A549 treated with CpdA at 1 μM for 4 hours (cell line): ENCODE results near the gene FBXO27. TPM values are rescaled to one million over a fixed set of nuclear protein-coding genes. Genes with fewer than 3 reads are reported as not detected.

Experiments used
- total RNA-seq: library from RNA; stranded (reverse); fragments of 200-300 nt; extraction: Qiagen RNA extraction; gene quantifications from 5 replicates; pipeline ENCODE4 v1.2.3, GENCODE V29; 2022; ENCODE audit warnings: low read depth

The FBXO27 gene, protein sequence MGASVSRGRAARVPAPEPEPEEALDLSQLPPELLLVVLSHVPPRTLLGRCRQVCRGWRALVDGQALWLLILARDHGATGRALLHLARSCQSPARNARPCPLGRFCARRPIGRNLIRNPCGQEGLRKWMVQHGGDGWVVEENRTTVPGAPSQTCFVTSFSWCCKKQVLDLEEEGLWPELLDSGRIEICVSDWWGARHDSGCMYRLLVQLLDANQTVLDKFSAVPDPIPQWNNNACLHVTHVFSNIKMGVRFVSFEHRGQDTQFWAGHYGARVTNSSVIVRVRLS
- 5.0 to 8.3 TPM (median 7.5 TPM) in 5 replicates for total RNA-seq

GRCh38 chr19:39032063-39032918 is at the start of gene FBXO27:
FBXO27 (minus strand) TSS chr19:39032549; CDS start chr19:39032227, 322 bp downstream.

GRCh38 chr19:38975214-38975860 is 57.0 kb downstream of the FBXO27 start, which contains the start of gene FBXO17:
FBXO17 (minus strand) TSS chr19:38975742; CDS start chr19:38950319, 25,423 bp downstream.

Other genes with a start within 250 kb of the FBXO27 start
- gene LGALS7B, start 243.3 kb downstream of the FBXO27 start, total RNA-seq, result 0.37 to 0.65 TPM (median 0.56 TPM) in 3 of 5 replicates, not detected in the others
- gene LGALS4, start 219.6 kb downstream of the FBXO27 start, total RNA-seq, result 0.50 to 1.1 TPM (median 0.72 TPM) in 5 replicates
- 286 to 383 TPM (median 290 TPM) in 5 replicates for gene ECH1, start 200.8 kb downstream of the FBXO27 start, total RNA-seq
- 350 to 371 TPM (median 363 TPM) in 5 replicates for gene HNRNPL, start 182.6 kb downstream of the FBXO27 start, total RNA-seq
- 2.6 to 3.6 TPM (median 2.8 TPM) in 5 replicates for gene RINL, start 154.3 kb downstream of the FBXO27 start, total RNA-seq
- 34.8 to 39.9 TPM (median 36.1 TPM) in 5 replicates for gene SIRT2, start 132.9 kb downstream of the FBXO27 start, total RNA-seq
- 68.2 to 127 TPM (median 105 TPM) in 5 replicates for gene NFKBIB, start 132.6 kb downstream of the FBXO27 start, total RNA-seq
- gene CCER2, start 120.4 kb downstream of the FBXO27 start, total RNA-seq, result 0.76 to 1.3 TPM (median 0.89 TPM) in 5 replicates
- gene SARS2, start 101.8 kb downstream of the FBXO27 start, total RNA-seq, result 48.1 to 58.7 TPM (median 56.2 TPM) in 5 replicates
- gene MRPS12, start 101.6 kb downstream of the FBXO27 start, total RNA-seq, result 205 to 327 TPM (median 291 TPM) in 5 replicates
- 70.5 to 99.5 TPM (median 87.1 TPM) in 5 replicates for gene FBXO17, start 56.8 kb downstream of the FBXO27 start, total RNA-seq
- 0.15 to 0.19 TPM (median 0.17 TPM) in 5 replicates for gene ACP7, start 51.8 kb upstream of the FBXO27 start, total RNA-seq
- gene PAK4, start 93.2 kb upstream of the FBXO27 start, total RNA-seq, result 96.5 to 129 TPM (median 118 TPM) in 5 replicates
- 1.4 to 2.0 TPM (median 1.8 TPM) in 5 replicates for gene NCCRP1, start 164.4 kb upstream of the FBXO27 start, total RNA-seq
- gene SYCN, start 171.7 kb upstream of the FBXO27 start, total RNA-seq, result not detected in 5 replicates
- gene IFNL3, start 212.5 kb upstream of the FBXO27 start, total RNA-seq, result not detected in 5 replicates
- not detected in 5 replicates for gene IFNL4, start 216.3 kb upstream of the FBXO27 start, total RNA-seq
- not detected in 5 replicates for gene IFNL2, start 235.8 kb upstream of the FBXO27 start, total RNA-seq